ENCODE data around the gene NTF3. TPM values are rescaled to one million over a fixed set of nuclear protein-coding genes. Genes with fewer than 3 reads are reported as not detected.

The NTF3 gene
- total RNA-seq, 1 donor from 2014 or later = 2.9 TPM

DNA sequence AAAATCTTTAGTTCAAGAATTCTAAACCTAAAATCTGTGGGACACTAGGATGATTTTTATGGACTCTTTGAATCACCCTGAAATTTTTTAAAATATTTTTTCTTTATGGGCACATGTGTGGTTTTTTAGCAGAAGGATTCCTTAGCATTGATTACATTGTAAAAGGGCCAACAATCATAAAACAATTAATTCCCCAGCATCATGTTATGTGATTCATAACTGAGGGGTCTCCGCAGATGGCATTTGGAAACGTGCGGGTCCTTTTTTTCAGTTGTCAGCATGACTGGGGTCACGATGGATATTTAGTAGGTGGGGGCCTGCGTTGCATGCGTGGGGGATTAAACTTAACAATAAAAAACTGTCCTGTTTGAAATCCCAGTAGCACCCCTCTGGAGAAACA lies 52.5 kb downstream of the NTF3 start:
- FAIRE-seq = no peak
- no peak for DNase-seq (ENCODE audit: low spot score in 2 of 2)

DNA sequence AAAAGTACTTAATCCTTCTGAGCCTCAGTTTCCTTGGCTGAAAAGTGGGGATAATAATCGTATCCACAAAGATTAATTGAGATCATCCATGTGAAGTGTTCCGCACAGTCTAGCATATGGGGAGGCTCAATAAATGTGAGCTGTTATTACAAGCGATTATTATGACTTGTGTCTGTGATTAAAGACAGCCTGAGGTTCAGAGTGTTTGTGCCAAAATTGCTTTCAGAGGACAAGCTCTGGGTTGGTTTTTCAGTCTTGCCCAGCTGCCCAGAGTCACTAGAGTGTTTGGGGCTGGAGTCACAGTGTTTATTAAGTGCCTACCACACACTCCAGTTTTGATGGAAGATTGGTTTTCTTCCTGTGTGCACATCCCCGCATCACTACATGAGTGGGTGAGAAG lies 53.5 kb downstream of the NTF3 start:
- DNase-seq (ENCODE audit: low spot score in 2 of 2) = no peak

DNA sequence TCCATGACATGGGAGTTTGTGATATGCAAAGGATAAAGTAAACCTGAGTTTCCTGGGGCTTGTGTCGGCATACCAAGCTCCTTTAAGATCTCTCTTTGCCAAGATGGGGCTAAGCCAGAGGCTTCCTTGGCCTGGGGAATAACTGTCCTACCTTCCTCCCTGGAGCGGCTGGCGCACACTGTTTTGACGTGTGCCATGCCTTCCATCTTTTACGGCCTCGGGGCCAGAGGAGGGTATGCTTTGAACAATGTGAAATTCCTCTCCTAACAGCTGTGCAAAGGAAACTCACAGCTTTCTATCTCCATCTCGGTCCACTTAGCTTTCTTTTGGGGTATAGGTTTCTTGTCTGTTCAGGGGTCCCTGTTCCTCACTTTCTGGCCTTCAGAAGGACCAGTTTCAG lies 55.2 kb downstream of the NTF3 start:
- DNase-seq (ENCODE audit: low spot score in 2 of 2) = no peak
- no peak for FAIRE-seq

More for the DNA sequence above, 53.5 kb downstream of the NTF3 start:
- FAIRE-seq = no peak

DNA sequence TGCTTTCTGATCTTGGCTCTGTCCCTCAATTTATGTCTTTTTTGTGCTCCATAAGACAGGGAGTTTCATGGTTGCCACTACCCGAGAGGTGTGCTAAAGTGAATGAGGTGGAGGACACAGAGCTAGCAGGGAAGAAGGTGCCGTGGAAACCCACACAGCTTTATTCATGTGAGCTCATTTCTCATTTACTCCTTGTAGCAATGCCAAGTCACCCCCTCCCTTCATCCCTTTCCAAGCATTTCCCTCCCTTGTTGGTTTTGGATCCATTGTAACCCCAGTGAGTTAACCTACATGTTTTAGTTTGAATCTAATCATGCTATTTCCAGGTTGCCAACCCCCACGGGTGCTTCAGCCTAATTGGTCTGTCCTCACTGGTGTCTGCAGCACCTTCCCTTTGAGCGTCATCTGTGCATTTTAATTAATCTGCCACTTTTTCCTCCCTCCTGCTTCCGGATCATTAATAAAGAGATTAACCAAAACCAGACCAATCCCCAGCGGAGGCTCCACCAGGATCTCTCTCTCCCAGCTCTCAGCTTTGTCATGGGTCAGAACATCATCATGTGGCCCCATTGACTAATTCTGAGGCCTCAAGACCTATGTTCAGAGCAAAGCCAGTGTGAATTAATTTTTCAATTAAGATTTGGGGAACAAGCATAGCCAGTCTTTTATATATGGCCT lies 56.2 kb downstream of the NTF3 start:
- DNase-seq (ENCODE audit: low spot score in 2 of 2) = no peak
- no peak for FAIRE-seq

DNA sequence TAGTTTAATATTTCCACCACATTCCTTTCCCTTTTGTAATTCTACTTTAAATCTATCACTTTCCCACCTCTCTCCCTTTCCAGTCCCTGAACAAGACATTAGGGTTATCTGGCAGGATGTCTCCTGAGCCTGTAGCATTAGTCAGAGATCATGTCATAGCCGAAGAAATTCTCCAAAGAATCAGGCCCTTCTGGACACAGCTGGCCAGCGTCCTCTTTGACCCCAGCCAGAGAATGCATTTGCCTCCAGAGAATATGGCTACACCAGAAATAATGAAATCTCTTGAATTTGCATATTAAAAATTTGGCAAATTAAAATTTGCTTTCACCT lies 56.7 kb downstream of the NTF3 start:
- FAIRE-seq (no peak), DNase-seq (ENCODE audit: low spot score in 2 of 2) (no peak)

- FAIRE-seq (no peak), DNase-seq (ENCODE audit: low spot score in 2 of 2) (no peak)
Measured at GRCh38 chr12:5489017-5489416, 57.1 kb downstream of the NTF3 start.

- DNase-seq (ENCODE audit: low spot score in 2 of 2) = no peak
- no peak for FAIRE-seq
Measured at GRCh38 chr12:5489760-5490406, 58.0 kb downstream of the NTF3 start.

DNA sequence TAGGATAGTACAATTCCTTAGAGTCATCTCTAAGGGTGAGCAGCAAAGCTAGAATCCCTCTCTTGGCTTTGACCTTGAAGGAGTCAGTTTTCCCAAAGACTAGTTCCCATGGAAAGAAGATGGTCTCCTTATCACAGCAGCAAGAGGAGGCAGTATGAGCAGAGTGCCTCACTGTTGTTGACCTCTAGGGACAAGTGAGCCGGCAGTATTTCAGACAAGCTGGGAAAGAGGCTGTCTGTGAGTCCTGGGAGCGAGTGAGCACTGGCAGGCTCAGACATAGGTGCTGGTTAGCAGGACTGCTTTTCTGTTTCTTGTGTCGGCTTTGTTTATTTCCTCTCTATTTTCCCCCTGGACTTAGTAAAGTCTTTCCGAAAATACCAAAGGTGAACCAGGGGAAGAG lies 60.7 kb downstream of the NTF3 start:
- FAIRE-seq (no peak), DNase-seq (ENCODE audit: low spot score in 2 of 2) (no peak)

- FAIRE-seq (no peak), DNase-seq (ENCODE audit: low spot score in 2 of 2) (no peak)
Measured at GRCh38 chr12:5493018-5493417, 61.1 kb downstream of the NTF3 start.

DNA sequence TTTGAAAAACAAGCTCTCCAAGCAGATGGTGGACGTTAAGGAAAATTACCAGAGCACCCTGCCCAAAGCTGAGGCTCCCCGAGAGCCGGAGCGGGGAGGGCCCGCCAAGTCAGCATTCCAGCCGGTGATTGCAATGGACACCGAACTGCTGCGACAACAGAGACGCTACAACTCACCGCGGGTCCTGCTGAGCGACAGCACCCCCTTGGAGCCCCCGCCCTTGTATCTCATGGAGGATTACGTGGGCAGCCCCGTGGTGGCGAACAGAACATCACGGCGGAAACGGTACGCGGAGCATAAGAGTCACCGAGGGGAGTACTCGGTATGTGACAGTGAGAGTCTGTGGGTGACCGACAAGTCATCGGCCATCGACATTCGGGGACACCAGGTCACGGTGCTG lies 62.4 kb downstream of the NTF3 start:
- FAIRE-seq = no peak
- no peak for DNase-seq (ENCODE audit: low spot score in 2 of 2)

GRCh38 chr12:5497329-5498053 lies 65.6 kb downstream of the NTF3 start:
- DNase-seq (ENCODE audit: low spot score in 2 of 2) (no peak), FAIRE-seq (no peak)

DNA sequence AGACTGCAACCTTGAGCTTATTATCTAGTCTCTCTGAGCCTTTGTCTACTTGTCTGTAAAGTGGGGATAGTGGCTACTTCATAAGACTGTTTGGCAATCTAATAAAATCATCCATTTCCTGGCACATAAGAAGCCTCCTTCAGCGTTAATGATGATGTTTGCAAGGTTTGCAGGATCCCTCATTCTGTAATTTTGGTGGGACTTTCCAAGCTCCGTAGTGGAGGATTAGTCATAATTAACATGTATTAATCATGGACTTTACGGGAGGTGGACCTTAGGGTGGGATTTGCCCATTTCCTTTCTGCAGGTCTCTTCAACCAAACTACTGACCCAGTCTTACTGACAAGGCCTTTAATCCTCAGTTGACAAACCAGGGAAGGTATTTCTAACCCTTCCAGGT lies 66.2 kb downstream of the NTF3 start:
- FAIRE-seq (no peak), DNase-seq (ENCODE audit: low spot score in 2 of 2) (no peak)

DNA sequence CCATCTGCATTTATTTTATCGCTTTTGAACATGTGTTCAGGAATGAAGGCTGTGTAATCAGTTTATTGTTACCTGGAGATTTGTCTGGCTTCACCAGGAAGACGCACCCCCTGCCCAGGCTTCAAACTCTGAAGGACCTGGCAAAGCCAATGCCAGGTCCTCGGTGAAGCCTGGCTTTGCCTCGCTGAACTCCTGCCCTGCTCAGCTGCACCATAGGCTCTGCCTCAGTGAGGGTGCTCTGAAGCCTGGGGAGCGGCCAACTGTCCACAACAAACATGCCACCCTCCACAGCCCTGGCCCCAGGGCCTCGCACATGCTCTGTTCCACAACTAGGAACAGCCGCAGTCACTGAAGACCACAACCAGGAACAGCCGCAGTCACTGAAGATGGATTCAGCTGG lies 66.9 kb downstream of the NTF3 start:
- DNase-seq (ENCODE audit: low spot score in 2 of 2) = no peak
- FAIRE-seq = no peak

GRCh38 chr12:5499566-5500330 lies 67.8 kb downstream of the NTF3 start:
- FAIRE-seq (no peak), DNase-seq (ENCODE audit: low spot score in 2 of 2) (no peak)

- FAIRE-seq (no peak), DNase-seq (ENCODE audit: low spot score in 2 of 2) (no peak)
Measured at GRCh38 chr12:5500331-5500659, 68.4 kb downstream of the NTF3 start.

DNA sequence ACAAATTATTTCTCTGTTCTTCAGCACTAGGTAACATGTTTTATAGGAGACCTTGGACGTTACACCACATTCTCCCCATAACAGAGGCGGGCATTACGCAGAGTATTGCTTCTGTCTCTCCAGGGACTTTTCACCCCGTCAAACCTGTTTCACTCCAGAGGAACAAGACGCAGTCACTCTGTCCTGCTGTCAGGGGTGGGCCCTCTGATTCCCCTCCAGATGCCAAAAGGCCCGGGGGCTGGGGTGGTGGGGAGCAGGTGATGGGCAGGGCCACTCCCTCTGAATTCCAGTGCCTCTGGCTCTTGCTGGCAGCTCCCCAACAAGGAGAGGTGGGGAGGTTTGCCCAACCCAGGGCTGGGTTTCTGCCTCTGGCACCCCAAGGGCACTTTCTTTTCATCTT lies 71.9 kb downstream of the NTF3 start:
- no peak for FAIRE-seq
- DNase-seq (ENCODE audit: low spot score in 2 of 2) = no peak

- FAIRE-seq (no peak), DNase-seq (ENCODE audit: low spot score in 2 of 2) (no peak)
Measured at GRCh38 chr12:5505116-5505515, 73.2 kb downstream of the NTF3 start.

- no peak for DNase-seq (ENCODE audit: low spot score in 2 of 2)
- FAIRE-seq = no peak
Measured at GRCh38 chr12:5505751-5506150, 73.8 kb downstream of the NTF3 start.

DNA sequence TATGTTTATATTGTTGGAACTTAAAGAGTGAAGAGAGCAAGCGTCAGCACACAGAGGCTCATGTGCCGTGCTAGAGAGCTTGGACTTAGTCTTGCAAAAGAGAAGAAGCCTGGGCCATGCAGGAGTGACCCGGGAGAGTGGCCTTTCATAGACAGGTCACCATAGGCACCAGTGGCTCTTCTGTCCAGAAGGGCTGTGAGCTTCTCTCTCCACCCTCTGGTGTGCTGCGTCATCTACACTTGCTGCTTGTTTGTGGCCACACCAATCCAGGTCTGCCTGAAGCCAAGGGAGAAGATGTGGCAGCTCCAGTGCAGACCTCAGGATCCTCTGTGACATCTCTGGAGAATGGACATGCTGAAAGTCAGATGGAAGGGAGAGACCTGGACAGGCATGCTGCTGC lies 74.4 kb downstream of the NTF3 start:
- no peak for DNase-seq (ENCODE audit: low spot score in 2 of 2)
- FAIRE-seq = no peak

DNA sequence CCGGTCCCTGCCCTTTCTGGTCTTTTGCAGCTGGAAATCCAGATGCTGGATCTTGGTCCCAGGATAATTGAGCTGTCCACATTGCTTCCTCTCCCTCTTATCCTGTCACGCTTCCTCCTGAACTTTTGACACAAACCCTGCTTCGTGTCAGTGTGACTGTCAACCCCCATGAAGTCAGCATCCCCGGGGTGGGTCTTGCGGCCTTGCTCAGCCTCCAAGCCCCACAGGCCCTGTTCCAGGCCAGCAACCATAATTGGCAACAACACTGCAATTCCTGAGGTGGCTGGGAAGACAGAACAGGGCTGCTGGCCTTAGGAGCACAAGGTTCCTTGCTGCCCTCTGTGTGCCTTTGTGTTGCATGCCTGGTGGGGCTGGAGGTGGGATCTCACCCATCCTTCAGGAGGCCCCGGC lies 74.9 kb downstream of the NTF3 start:
- FAIRE-seq (no peak), DNase-seq (ENCODE audit: low spot score in 2 of 2) (no peak)

DNA sequence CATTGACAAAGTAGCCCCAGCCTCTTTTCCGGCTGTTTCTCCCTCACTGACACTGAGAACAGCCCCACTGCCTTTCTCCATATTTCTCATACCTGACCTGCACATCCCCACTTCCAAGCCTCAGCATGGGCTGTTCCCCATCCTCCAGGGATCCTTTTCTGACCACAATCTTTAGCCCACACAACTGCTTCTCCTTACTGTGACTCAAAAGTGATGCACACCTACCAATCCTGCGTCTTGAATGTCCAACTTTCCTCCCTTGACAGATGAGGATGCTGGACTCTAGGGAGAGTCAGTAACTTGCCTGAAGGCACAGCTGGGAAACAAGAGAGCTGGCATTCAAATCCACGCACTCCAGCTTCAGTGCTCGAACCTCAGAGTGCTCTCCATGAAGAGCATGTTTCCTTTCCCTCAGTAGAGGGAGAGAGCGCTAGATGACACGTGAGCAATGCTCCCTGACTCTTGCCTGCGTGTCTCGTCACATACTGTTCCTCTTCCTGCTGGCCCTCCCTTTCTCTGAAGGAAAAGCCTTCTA lies 75.6 kb downstream of the NTF3 start:
- FAIRE-seq = no peak

More for the DNA sequence above, 75.6 kb downstream of the NTF3 start:
- DNase-seq (ENCODE audit: low spot score in 2 of 2) = no peak

Data from frontal cortex (tissue), 4 donors.